RWPE1 (cell line): ENCODE results near the gene TLL1.

ENCODE experiments used
- CTCF ChIA-PET: fragments of 350-600 bp; sonication (Branson Sonifier 250); formaldehyde crosslinking; extraction: SDS; loops from one replicate; lab custom pipeline; 2021; lab: Yijun Ruan, JAX
- POLR2A ChIA-PET: fragments of 400-600 bp; formaldehyde crosslinking; extraction: SDS; loops from one replicate; lab custom pipeline; 2020; ENCODE audit warnings: antibody characterized with exemption; ENCODE audit not compliant: low non-redundant PET; lab: Yijun Ruan, JAX
- DNase-seq: peaks from one replicate; pipeline ENCODE4 v3.0.0; 2012; ENCODE audit warnings: low spot score
- H3K27ac ChIP-seq: fragments of 450-650 bp; 2 replicates; pipeline ENCODE4 v1.5.1; 2017
- CTCF ChIP-seq: fragments of 450-650 bp; conservative IDR thresholded peaks from 2 replicates; pipeline ENCODE4 v1.5.1; 2017; ENCODE audit warnings: low read depth, mild to moderate bottlenecking

TLL1 gene

GRCh38 chr4:166012129-166013030 is 139.3 kb downstream of the TLL1 start:
- POLR2A ChIA-PET, result no interaction called here
- peak; percentile 14 for DNase-seq
- no peak for TF ChIP-seq CTCF
- no peak overlapping the region for H3K27ac ChIP-seq
- CTCF ChIA-PET, result no interaction called here

- H3K27ac ChIP-seq, result no peak overlapping the region
- peak; percentile 57 for DNase-seq
- no peak for TF ChIP-seq CTCF
- ChIA-PET CTCF (no interaction called here), POLR2A (no interaction called here)
Measured at GRCh38 chr4:166014411-166014810, 141.4 kb downstream of the TLL1 start.

GRCh38 chr4:166017804-166018203 is 144.8 kb downstream of the TLL1 start:
- TF ChIP-seq CTCF, result no peak
- ChIA-PET CTCF (interaction anchor here (0.9 kb wide), 1 partner anchor 33 kb away, joined by 4 read pairs; no protein-coding TSS in a partner anchor), POLR2A (no interaction called here)
- no peak for DNase-seq
- H3K27ac ChIP-seq, result no peak overlapping the region

GRCh38 chr4:166019441-166020220 is 146.6 kb downstream of the TLL1 start:
- no peak for DNase-seq
- H3K27ac ChIP-seq, result no peak overlapping the region
- no peak for TF ChIP-seq CTCF
- ChIA-PET CTCF (no interaction called here), POLR2A (no interaction called here)

GRCh38 chr4:166021617-166022016 is 148.6 kb downstream of the TLL1 start:
- POLR2A ChIA-PET, result no interaction called here
- no peak for DNase-seq
- TF ChIP-seq CTCF, result no peak
- CTCF ChIA-PET, result no interaction called here
- H3K27ac ChIP-seq, result no peak overlapping the region

- no peak for TF ChIP-seq CTCF
- DNase-seq, result no peak
- POLR2A ChIA-PET, result no interaction called here
Measured at GRCh38 chr4:166034965-166035364, 161.9 kb downstream of the TLL1 start.

More at GRCh38 chr4:166034965-166035364, 161.9 kb downstream of the TLL1 start:
- CTCF ChIA-PET, result no interaction called here
- no peak overlapping the region for H3K27ac ChIP-seq
